Activated T-cell treated with anti-CD3 and anti-CD28 coated beads, Interleukin-2, amount 50 U/mL, for 72 hours (primary cell): ENCODE data around the gene CIART. TPM values are rescaled to one million over a fixed set of nuclear protein-coding genes. Genes with fewer than 3 reads are reported as not detected.
"Not testable (repeated sequence)": the region's sequence is repeated elsewhere in the genome, so short reads cannot be mapped to it uniquely, and the experiment has no call there.

ENCODE experiments used
- ATAC-seq, 2 donors: fragments of 150-1000 bp; cut with Tn5 transposase; replicated peaks in 1 of 2; 2 replicates each; pipeline ENCODE4 v1.10.0; 2021; ENCODE audit warnings: moderate library complexity in 2 of 2, mild to moderate bottlenecking in 1 of 2
- DNase-seq, 2 donors: peaks; one replicate each; pipeline ENCODE4 v3.0.0; 2021 to 2022; ENCODE audit warnings: mixed read lengths in 1 of 2
- H3K27ac Mint-ChIP-seq: one replicate; pipeline ENCODE4 v1.8.0; 2022; ENCODE audit warnings: mild to moderate bottlenecking, moderate library complexity, mixed read lengths
- H3K27me3 Mint-ChIP-seq: one replicate; pipeline ENCODE4 v1.8.0; 2022; ENCODE audit warnings: low read depth, mixed read lengths
- H3K36me3 Mint-ChIP-seq, 2 donors: one replicate each; pipeline ENCODE4 v1.8.0; 2022; ENCODE audit warnings: mixed read lengths in 2 of 2, mild to moderate bottlenecking in 1 of 2; ENCODE audit not compliant: insufficient read depth in 2 of 2
- H3K4me1 Mint-ChIP-seq: one replicate; pipeline ENCODE4 v1.8.0; 2022; ENCODE audit warnings: low read depth, mixed read lengths
- H3K4me3 Mint-ChIP-seq, 2 donors: one replicate each; pipeline ENCODE4 v1.8.0; 2022; ENCODE audit warnings: mild to moderate bottlenecking in 2 of 2, mixed read lengths in 2 of 2, moderate library complexity in 2 of 2
- H3K9me3 Mint-ChIP-seq, 2 donors: one replicate each; pipeline ENCODE4 v1.8.0; 2022; ENCODE audit warnings: mixed read lengths in 2 of 2
- total RNA-seq, 2 donors: library from RNA; stranded (reverse); gene quantifications; one replicate each; pipeline ENCODE4 v1.2.3, GENCODE V29; 2022

CIART gene
- total RNA-seq, result 1 to 10 TPM; 1.6 to 2.4 TPM

GRCh38 chr1:150281758-150282557 is at the start of gene CIART:
CIART (plus strand) TSS chr1:150282554; CDS start chr1:150283268, 714 bp downstream.
- peaks cover 30% of the 10 kb centered on the region for H3K4me1 Mint-ChIP-seq
- H3K27ac Mint-ChIP-seq, result peak within 1 kb of the TSS; percentile 72
- peaks cover 0 to 2% of the 10 kb centered on the region in 2 donors for H3K36me3 Mint-ChIP-seq
- ATAC-seq (peak; percentile 97), DNase-seq (peak; percentile 72 to 79)
- peak within 1 kb of the TSS; percentile 86 to 91 for H3K4me3 Mint-ChIP-seq
- H3K27me3 Mint-ChIP-seq, result peaks cover 5% of the 10 kb centered on the region
- H3K9me3 Mint-ChIP-seq, result no peaks in the 10 kb centered on the region

- Mint-ChIP-seq H3K4me1 (peaks cover 19% of the 10 kb centered on the region), H3K36me3 (peaks cover 6 to 10% of the 10 kb centered on the region in 2 donors), H3K27ac (peak overlapping the region; percentile 34)
- H3K9me3 Mint-ChIP-seq, ATAC-seq, DNase-seq, H3K27me3 Mint-ChIP-seq, H3K4me3 Mint-ChIP-seq: not testable (repeated sequence)
These were observed 49.4 kb upstream of the CIART start for GRCh38 chr1:150232921-150233320.

GRCh38 chr1:150233359-150234308 is 48.7 kb upstream of the CIART start:
- Mint-ChIP-seq H3K4me3 (no peak overlapping the region), H3K27me3 (no peaks in the 10 kb centered on the region), H3K9me3 (no peaks in the 10 kb centered on the region), H3K36me3 (peaks cover 5 to 8% of the 10 kb centered on the region in 2 donors), H3K27ac (peak overlapping the region; percentile 94), H3K4me1 (peaks cover 19% of the 10 kb centered on the region)
- ATAC-seq (no peak), DNase-seq (no peak)

GRCh38 chr1:150234309-150234565 is 48.1 kb upstream of the CIART start:
- ATAC-seq (no peak), DNase-seq (no peak)
- H3K27me3 Mint-ChIP-seq, result no peaks in the 10 kb centered on the region
- no peak overlapping the region for H3K4me3 Mint-ChIP-seq
- H3K9me3 Mint-ChIP-seq, result no peaks in the 10 kb centered on the region
- peak overlapping the region; percentile 94 for H3K27ac Mint-ChIP-seq
- H3K36me3 Mint-ChIP-seq, result peaks cover 2 to 4% of the 10 kb centered on the region in 2 donors
- H3K4me1 Mint-ChIP-seq, result peaks cover 19% of the 10 kb centered on the region

- peak; percentile 94 for DNase-seq
- Mint-ChIP-seq H3K9me3 (no peaks in the 10 kb centered on the region), H3K36me3 (peaks cover 2 to 4% of the 10 kb centered on the region in 2 donors), H3K27ac (peak overlapping the region; percentile 94), H3K4me3 (no peak overlapping the region), H3K27me3 (no peaks in the 10 kb centered on the region), H3K4me1 (peaks cover 19% of the 10 kb centered on the region)
- peak; percentile 69 for ATAC-seq
These were observed 47.6 kb upstream of the CIART start for GRCh38 chr1:150234566-150235293.

- H3K27ac Mint-ChIP-seq, result no peak overlapping the region
- peak; percentile 43 to 45 for DNase-seq
- H3K4me3 Mint-ChIP-seq, result no peak overlapping the region
- peak; percentile 0 to 4 for ATAC-seq
- H3K36me3 Mint-ChIP-seq, result peaks cover 2 to 4% of the 10 kb centered on the region in 2 donors
- H3K4me1 Mint-ChIP-seq, result peaks cover 19% of the 10 kb centered on the region
- no peaks in the 10 kb centered on the region for H3K9me3 Mint-ChIP-seq
- H3K27me3 Mint-ChIP-seq, result no peaks in the 10 kb centered on the region
These were observed 47.0 kb upstream of the CIART start for GRCh38 chr1:150235294-150235851.

- peak; percentile 90 for ATAC-seq
- Mint-ChIP-seq H3K27ac (peak within 1 kb of the TSS; percentile 94), H3K4me3 (no peak within 1 kb of the TSS), H3K4me1 (peaks cover 19% of the 10 kb centered on the region), H3K9me3 (no peaks in the 10 kb centered on the region), H3K36me3 (peaks cover 2% of the 10 kb centered on the region in 2 donors), H3K27me3 (no peaks in the 10 kb centered on the region)
- peak; percentile 93 to 96 for DNase-seq
These were observed 46.3 kb upstream of the CIART start, which contains the start of gene ANP32E for GRCh38 chr1:150235852-150236613. ANP32E (minus strand) TSS chr1:150236112; CDS start chr1:150235786, 326 bp downstream.

- H3K9me3 Mint-ChIP-seq, result no peaks in the 10 kb centered on the region
- no peaks in the 10 kb centered on the region for H3K27me3 Mint-ChIP-seq
- H3K4me1 Mint-ChIP-seq, result peaks cover 19% of the 10 kb centered on the region
- ATAC-seq (no peak), DNase-seq (no peak)
- no peak overlapping the region for H3K27ac Mint-ChIP-seq
- H3K36me3 Mint-ChIP-seq, result peaks cover 2% of the 10 kb centered on the region in 2 donors
- no peak overlapping the region for H3K4me3 Mint-ChIP-seq
These were observed 45.7 kb upstream of the CIART start for GRCh38 chr1:150236614-150237100.

GRCh38 chr1:150237176-150237575 is 45.2 kb upstream of the CIART start:
- H3K27ac Mint-ChIP-seq, DNase-seq, H3K36me3 Mint-ChIP-seq, ATAC-seq, H3K27me3 Mint-ChIP-seq, H3K9me3 Mint-ChIP-seq, H3K4me3 Mint-ChIP-seq: not testable (repeated sequence)
- peaks cover 19% of the 10 kb centered on the region for H3K4me1 Mint-ChIP-seq

- H3K36me3 Mint-ChIP-seq, result peaks cover 2% of the 10 kb centered on the region in 2 donors
- H3K27ac Mint-ChIP-seq, result no peak overlapping the region
- H3K9me3 Mint-ChIP-seq, result no peaks in the 10 kb centered on the region
- ATAC-seq, result no peak
- no peak for DNase-seq
- no peaks in the 10 kb centered on the region for H3K27me3 Mint-ChIP-seq
- peaks cover 18% of the 10 kb centered on the region for H3K4me1 Mint-ChIP-seq
- peak overlapping the region; percentile 6 to 27 for H3K4me3 Mint-ChIP-seq
These were observed 44.6 kb upstream of the CIART start for GRCh38 chr1:150237746-150238145.

- ATAC-seq, result no peak
- Mint-ChIP-seq H3K36me3 (no peaks in the 10 kb centered on the region), H3K9me3 (no peaks in the 10 kb centered on the region), H3K4me3 (no peak overlapping the region), H3K27me3 (no peaks in the 10 kb centered on the region), H3K4me1 (no peaks in the 10 kb centered on the region), H3K27ac (no peak overlapping the region)
- DNase-seq, result no peak
These were observed 39.4 kb upstream of the CIART start for GRCh38 chr1:150243003-150243402.

- Mint-ChIP-seq H3K9me3 (no peaks in the 10 kb centered on the region), H3K27ac (no peak overlapping the region), H3K27me3 (peaks cover 7% of the 10 kb centered on the region)
These were observed 32.4 kb upstream of the CIART start for GRCh38 chr1:150249936-150250335.

More at GRCh38 chr1:150249936-150250335, 32.4 kb upstream of the CIART start:
- no peaks in the 10 kb centered on the region for H3K36me3 Mint-ChIP-seq
- H3K4me1 Mint-ChIP-seq, result no peaks in the 10 kb centered on the region
- ATAC-seq, result no peak
- no peak overlapping the region for H3K4me3 Mint-ChIP-seq
- no peak for DNase-seq
